PFSK-1 (cell line): ENCODE data around the gene SDK1.

Experiments
- FOXP2 ChIP-seq: optimal IDR thresholded peaks from 2 replicates; pipeline ENCODE3; 2011; ENCODE audit warnings: borderline replicate concordance, control low read depth, inconsistent platforms; ENCODE audit not compliant: insufficient read depth; ENCODE audit errors: extremely low read length, extremely low read depth
- POLR2AphosphoS5 ChIP-seq: IDR thresholded peaks from 2 replicates; pipeline ENCODE4 v1.6.1; 2012; ENCODE audit warnings: low read depth, mild to moderate bottlenecking, control low read depth, low read length, moderate library complexity
- REST ChIP-seq, 2 experiments: IDR thresholded peaks; 2 replicates each; pipeline versions ENCODE4 v1.6.1 to v1.8.0; 2011 to 2012; ENCODE audit warnings: low read depth in 2 of 2, low read length in 2 of 2, control low read depth in 1 of 2, inconsistent platforms in 1 of 2, mild to moderate bottlenecking in 1 of 2, moderate library complexity in 1 of 2; ENCODE audit not compliant: insufficient read depth in 1 of 2
- SIN3A ChIP-seq: IDR thresholded peaks from 2 replicates; pipeline ENCODE4 v1.6.1; 2012; ENCODE audit warnings: mild to moderate bottlenecking, low read length, moderate library complexity, borderline replicate concordance; ENCODE audit not compliant: insufficient read depth
- TAF1 ChIP-seq: IDR thresholded peaks from 2 replicates; pipeline ENCODE4 v1.6.1; 2012; ENCODE audit warnings: low read length, control low read depth, borderline replicate concordance; ENCODE audit not compliant: insufficient read depth

SDK1 gene

GRCh38 chr7:4099651-4100050 lies 798.6 kb downstream of the SDK1 start:
- TF ChIP-seq FOXP2 (no peak), TAF1 (no peak), SIN3A (no peak), POLR2AphosphoS5 (no peak), REST (IDR thresholded peaks at IDR 0.05; ENCODE audit: insufficient read depth in 1 of 2, low read depth in 2 of 2, low read length in 2 of 2) (no peak)

GRCh38 chr7:4100148-4100547 lies 799.1 kb downstream of the SDK1 start:
- TF ChIP-seq SIN3A (no peak), FOXP2 (no peak), POLR2AphosphoS5 (no peak)

- TF ChIP-seq FOXP2 (no peak), SIN3A (no peak), POLR2AphosphoS5 (no peak), TAF1 (no peak), REST (IDR thresholded peaks at IDR 0.05; ENCODE audit: insufficient read depth in 1 of 2, low read depth in 2 of 2, low read length in 2 of 2) (no peak)
Measured at GRCh38 chr7:4100691-4101090, 799.6 kb downstream of the SDK1 start.

GRCh38 chr7:4102231-4102841 lies 801.3 kb downstream of the SDK1 start:
- TF ChIP-seq SIN3A (no peak), FOXP2 (no peak), TAF1 (no peak), POLR2AphosphoS5 (no peak), REST (IDR thresholded peaks at IDR 0.05; ENCODE audit: insufficient read depth in 1 of 2, low read depth in 2 of 2, low read length in 2 of 2) (no peak)

- TF ChIP-seq REST (IDR thresholded peaks at IDR 0.05; ENCODE audit: insufficient read depth in 1 of 2, low read depth in 2 of 2, low read length in 2 of 2) (no peak), POLR2AphosphoS5 (no peak), SIN3A (no peak), TAF1 (no peak), FOXP2 (no peak)
Measured at GRCh38 chr7:4103352-4104091, 802.5 kb downstream of the SDK1 start.
